DOHH2 (cell line): ENCODE results near the gene CADPS2.

Experiments
- H3F3A ChIP-seq: fragments of 200-600 bp; sonication (generic), shearing (Covaris generic); 2 replicates; pipeline ENCODE4 v1.6.0; 2016; ENCODE audit warnings: antibody characterized with exemption, mild to moderate bottlenecking; ENCODE audit not compliant: control insufficient read depth, insufficient read depth
- H3K27ac ChIP-seq: fragments of 200-600 bp; sonication (generic); 2 replicates; pipeline ENCODE4 v1.5.1; 2014; ENCODE audit warnings: low read depth, mild to moderate bottlenecking, low read length, moderate library complexity
- H3K27me3 ChIP-seq: fragments of 200-600 bp; sonication (generic); 2 replicates; pipeline ENCODE4 v1.6.1; 2014; ENCODE audit warnings: mild to moderate bottlenecking, low read length, mixed read lengths; ENCODE audit not compliant: control insufficient read depth
- H3K36me3 ChIP-seq: fragments of 200-600 bp; sonication (generic); 2 replicates; pipeline ENCODE4 v1.6.1; 2014; ENCODE audit warnings: mild to moderate bottlenecking, low read length, moderate library complexity, mixed read lengths; ENCODE audit not compliant: control insufficient read depth
- H3K4me1 ChIP-seq: fragments of 200-600 bp; sonication (generic); 2 replicates; pipeline ENCODE4 v1.6.1; 2014; ENCODE audit warnings: mild to moderate bottlenecking, low read length, mixed read lengths; ENCODE audit not compliant: control insufficient read depth
- H3K4me2 ChIP-seq: fragments of 200-600 bp; sonication (generic); 2 replicates; pipeline ENCODE4 v1.6.0; 2014; ENCODE audit warnings: mild to moderate bottlenecking, low read length, moderate library complexity
- H3K4me3 ChIP-seq: fragments of 200-600 bp; sonication (generic); 2 replicates; pipeline ENCODE4 v1.5.1; 2014; ENCODE audit warnings: mild to moderate bottlenecking, low read length, mixed read lengths
- H3K79me2 ChIP-seq: fragments of 200-600 bp; sonication (generic); 2 replicates; pipeline ENCODE4 v1.6.1; 2014; ENCODE audit warnings: mild to moderate bottlenecking, low read length, mixed read lengths; ENCODE audit not compliant: control insufficient read depth
- H3K9me2 ChIP-seq: fragments of 200-600 bp; sonication (generic); replicated peaks from 2 replicates; pipeline ENCODE4 v1.6.1; 2014; ENCODE audit warnings: mild to moderate bottlenecking, low read length, mixed read lengths; ENCODE audit not compliant: control insufficient read depth
- H3K9me3 ChIP-seq: fragments of 200-600 bp; sonication (generic); 2 replicates; pipeline ENCODE4 v1.6.1; 2014; ENCODE audit warnings: antibody characterized with exemption, low read length, mixed read lengths; ENCODE audit not compliant: control insufficient read depth, insufficient read depth
- H4K20me1 ChIP-seq: fragments of 200-600 bp; sonication (generic); 2 replicates; pipeline ENCODE4 v1.6.0; 2014; ENCODE audit warnings: low read depth, mild to moderate bottlenecking, antibody characterized with exemption, low read length, moderate library complexity; ENCODE audit not compliant: control insufficient read depth, insufficient read depth
- EZH2phosphoT487 ChIP-seq: fragments of 200-600 bp; sonication (generic); IDR thresholded peaks from 2 replicates; pipeline ENCODE4 v1.6.1; 2017; ENCODE audit warnings: borderline replicate concordance, mild to moderate bottlenecking, antibody characterized with exemption, low read length, moderate library complexity, mixed read lengths
- TF ChIP-seq, protein P1 (sequence below): fragments of 200-600 bp; sonication (generic); IDR thresholded peaks from one replicate; pipeline ENCODE4 v1.5.1; 2014; ENCODE audit warnings: antibody characterized with exemption, mild to moderate bottlenecking, low read depth, low read length; ENCODE audit not compliant: poor library complexity, severe bottlenecking

CADPS2 gene

GRCh38 chr7:122770686-122771335, 115.4 kb downstream of the CADPS2 start:
- Histone ChIP-seq H3K27ac (no peak overlapping the region), H3K9me2 (no peaks in the 10 kb centered on the region), H3K79me2 (no peaks in the 10 kb centered on the region), H3K9me3 (no peaks in the 10 kb centered on the region), H3K36me3 (no peaks in the 10 kb centered on the region), H3K4me2 (no peak overlapping the region), H3K4me1 (no peaks in the 10 kb centered on the region), H3K27me3 (no peaks in the 10 kb centered on the region), H4K20me1 (no peaks in the 10 kb centered on the region), H3K4me3 (no peak overlapping the region), H3F3A (no peaks in the 10 kb centered on the region)
- no peak for TF ChIP-seq EZH2phosphoT487
- TF ChIP-seq, protein P1, sequence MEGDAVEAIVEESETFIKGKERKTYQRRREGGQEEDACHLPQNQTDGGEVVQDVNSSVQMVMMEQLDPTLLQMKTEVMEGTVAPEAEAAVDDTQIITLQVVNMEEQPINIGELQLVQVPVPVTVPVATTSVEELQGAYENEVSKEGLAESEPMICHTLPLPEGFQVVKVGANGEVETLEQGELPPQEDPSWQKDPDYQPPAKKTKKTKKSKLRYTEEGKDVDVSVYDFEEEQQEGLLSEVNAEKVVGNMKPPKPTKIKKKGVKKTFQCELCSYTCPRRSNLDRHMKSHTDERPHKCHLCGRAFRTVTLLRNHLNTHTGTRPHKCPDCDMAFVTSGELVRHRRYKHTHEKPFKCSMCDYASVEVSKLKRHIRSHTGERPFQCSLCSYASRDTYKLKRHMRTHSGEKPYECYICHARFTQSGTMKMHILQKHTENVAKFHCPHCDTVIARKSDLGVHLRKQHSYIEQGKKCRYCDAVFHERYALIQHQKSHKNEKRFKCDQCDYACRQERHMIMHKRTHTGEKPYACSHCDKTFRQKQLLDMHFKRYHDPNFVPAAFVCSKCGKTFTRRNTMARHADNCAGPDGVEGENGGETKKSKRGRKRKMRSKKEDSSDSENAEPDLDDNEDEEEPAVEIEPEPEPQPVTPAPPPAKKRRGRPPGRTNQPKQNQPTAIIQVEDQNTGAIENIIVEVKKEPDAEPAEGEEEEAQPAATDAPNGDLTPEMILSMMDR, result no peak

DNA sequence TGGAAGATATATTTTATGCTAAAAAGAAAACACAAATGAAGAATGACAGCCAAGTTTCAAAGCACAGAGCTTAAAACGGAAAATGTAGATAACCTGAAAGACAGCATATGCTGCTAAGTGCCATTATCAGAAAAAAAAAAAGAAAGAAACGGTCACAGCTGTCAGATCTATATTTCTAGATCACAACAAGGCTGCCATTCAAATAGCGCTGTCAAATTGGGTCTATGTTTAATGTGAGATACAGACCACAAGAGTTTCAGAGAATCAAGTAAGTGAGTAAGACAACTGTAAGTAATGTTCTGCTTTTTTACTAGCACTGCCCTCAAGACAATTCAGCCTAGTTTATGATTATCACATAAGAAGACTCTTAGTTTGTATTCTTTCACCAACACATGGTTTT, 117.4 kb downstream of the CADPS2 start:
- H3K9me3 ChIP-seq, result no peaks in the 10 kb centered on the region
- H3K36me3 ChIP-seq, result no peaks in the 10 kb centered on the region
- TF ChIP-seq EZH2phosphoT487, result no peak
- TF ChIP-seq, protein P1, result no peak
- H3K27ac ChIP-seq, result no peak overlapping the region
- no peaks in the 10 kb centered on the region for H3K79me2 ChIP-seq
- H4K20me1 ChIP-seq, result no peaks in the 10 kb centered on the region
- no peaks in the 10 kb centered on the region for H3F3A ChIP-seq
- H3K27me3 ChIP-seq, result no peaks in the 10 kb centered on the region
- H3K4me3 ChIP-seq, result no peak overlapping the region
- no peaks in the 10 kb centered on the region for H3K9me2 ChIP-seq
- H3K4me2 ChIP-seq, result no peak overlapping the region
- H3K4me1 ChIP-seq, result no peaks in the 10 kb centered on the region

- no peaks in the 10 kb centered on the region for H3K9me2 ChIP-seq
- no peaks in the 10 kb centered on the region for H3K36me3 ChIP-seq
- no peak overlapping the region for H3K27ac ChIP-seq
- H4K20me1 ChIP-seq, result no peaks in the 10 kb centered on the region
- no peaks in the 10 kb centered on the region for H3K27me3 ChIP-seq
- H3K4me2 ChIP-seq, result no peak overlapping the region
- no peaks in the 10 kb centered on the region for H3K9me3 ChIP-seq
- no peaks in the 10 kb centered on the region for H3K79me2 ChIP-seq
- no peak overlapping the region for H3K4me3 ChIP-seq
- TF ChIP-seq, protein P1, result no peak
- no peak for TF ChIP-seq EZH2phosphoT487
- no peaks in the 10 kb centered on the region for H3K4me1 ChIP-seq
- H3F3A ChIP-seq, result no peaks in the 10 kb centered on the region
These were observed 118.9 kb downstream of the CADPS2 start for GRCh38 chr7:122767339-122767738.
